NCI-H748 treated with DMSO at 0.1 percent for 48 hours (cell line): ENCODE data around the gene SLC35B2.
A peak's percentile ranks its signal among the peaks of the same experiment; 100 is the strongest.

Experiments used
- DNase-seq: peaks from one replicate; lab custom pipeline; 2025; lab: John Stamatoyannopoulos, UW

Gene SLC35B2

DNA sequence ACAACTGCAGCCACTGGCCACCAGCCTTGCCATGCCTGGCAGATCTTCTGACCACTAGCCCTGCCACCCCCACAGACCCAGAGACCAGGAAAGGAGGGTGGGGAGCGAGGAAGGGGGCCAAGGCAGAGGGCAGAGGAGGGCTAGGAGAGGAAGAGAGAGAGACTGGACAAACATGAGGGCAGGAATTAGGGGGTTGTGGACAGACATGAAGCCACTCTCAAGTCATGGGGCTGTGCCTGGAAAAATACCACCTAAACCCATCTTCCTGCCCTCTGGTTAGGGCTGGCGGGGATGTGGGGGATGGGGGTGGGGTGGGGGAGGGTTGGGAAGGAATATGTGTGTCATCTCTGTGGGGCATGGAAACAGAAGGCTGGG is 35.4 kb downstream of the SLC35B2 start:
- DNase-seq = no peak

DNA sequence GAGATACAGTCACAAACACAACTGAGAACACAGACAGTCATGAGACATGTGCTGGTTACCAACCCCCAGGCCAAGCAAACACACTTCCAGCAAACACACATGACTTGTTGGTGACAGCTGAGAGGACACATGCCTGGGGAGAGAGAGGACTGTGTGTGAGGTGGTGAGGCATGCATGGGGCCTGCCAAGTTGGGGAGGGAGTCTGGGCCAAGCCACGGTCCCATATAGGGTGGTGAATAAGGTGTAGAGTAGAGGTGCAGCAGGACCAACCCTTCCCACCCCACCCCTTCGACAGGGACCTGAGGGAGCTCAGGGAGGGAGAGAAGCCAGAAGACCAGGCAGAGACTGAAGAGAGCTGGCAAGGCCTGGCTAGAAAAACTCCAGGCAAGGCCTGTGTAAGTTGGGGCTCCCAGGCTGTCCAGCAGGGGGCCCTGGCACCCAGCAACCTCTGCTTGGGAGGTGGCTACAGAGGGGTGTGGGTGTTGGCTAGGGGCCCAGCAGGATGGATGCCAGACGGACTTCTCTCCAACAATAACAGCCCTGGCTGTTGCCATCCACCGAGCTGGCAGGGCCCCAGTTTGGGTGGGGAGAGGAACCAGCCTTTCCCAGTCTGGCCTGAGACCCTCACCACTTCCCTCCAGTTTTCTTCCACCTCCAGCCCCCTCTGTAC is 35.9 kb downstream of the SLC35B2 start:
- peak; percentile 16 for DNase-seq

DNA sequence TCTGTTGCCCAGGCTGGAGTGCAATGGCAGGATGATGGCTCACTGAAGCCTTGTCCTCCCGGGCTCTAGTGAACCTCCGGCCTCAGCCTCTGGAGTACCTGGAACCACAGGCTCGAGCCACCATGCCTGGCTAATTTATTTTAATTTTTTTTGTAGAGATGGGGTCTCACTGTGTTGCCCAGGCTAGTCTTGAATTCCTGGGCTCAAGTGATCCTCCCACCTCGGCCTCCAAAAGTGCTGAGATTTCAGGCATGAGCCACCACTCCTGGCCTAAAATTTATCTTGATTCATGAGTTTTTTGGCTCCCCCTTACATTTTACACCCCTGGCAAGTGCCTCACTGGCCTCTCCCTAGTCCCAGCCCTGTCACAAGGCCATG is 36.4 kb downstream of the SLC35B2 start:
- no peak for DNase-seq

DNA sequence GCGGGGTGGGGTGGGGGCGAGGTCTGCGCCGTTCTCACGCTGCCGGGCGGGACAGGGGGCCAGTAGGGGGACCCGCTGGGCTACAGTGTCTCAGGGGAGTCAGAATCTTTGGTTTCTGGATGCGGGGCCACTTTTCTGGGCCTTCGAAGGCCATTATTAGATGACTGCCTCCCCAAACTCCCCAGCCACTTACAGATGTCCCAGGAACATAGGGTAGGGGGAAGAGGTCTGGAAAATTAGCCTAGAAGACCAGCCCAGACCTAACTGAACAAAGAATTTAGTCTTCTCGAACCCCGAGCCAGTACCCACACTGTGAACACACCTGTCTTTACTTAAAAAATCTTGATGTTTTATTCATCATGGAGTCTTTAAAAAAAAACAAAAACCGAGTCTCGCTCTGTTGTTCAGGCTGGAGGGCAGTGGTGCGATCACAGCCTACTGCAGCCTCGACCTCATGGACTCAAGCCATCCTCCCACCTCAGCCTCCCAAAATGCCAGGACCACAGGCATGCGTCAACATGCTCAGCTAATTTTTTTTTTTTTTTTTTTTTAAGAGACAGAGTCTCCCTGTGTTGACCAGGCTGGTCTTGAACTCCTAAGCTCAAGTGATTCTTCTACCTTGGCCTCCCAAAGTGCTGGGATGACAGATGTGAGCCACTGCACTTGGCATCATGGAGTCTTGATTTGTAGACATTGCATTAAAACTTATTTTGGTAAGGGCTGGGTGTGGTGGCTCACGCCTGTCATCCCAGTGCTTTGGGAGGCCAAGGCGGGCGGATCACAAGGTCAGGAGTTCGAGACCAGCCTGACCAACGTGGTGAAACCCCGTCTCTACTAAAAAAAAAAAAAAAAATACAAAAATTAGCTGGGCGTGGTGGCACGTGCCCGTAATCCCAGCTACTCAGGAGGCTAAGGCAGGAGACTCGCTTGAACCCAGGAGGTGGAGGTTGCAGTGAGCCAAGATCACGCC is 37.2 kb downstream of the SLC35B2 start:
- DNase-seq = no peak

DNA sequence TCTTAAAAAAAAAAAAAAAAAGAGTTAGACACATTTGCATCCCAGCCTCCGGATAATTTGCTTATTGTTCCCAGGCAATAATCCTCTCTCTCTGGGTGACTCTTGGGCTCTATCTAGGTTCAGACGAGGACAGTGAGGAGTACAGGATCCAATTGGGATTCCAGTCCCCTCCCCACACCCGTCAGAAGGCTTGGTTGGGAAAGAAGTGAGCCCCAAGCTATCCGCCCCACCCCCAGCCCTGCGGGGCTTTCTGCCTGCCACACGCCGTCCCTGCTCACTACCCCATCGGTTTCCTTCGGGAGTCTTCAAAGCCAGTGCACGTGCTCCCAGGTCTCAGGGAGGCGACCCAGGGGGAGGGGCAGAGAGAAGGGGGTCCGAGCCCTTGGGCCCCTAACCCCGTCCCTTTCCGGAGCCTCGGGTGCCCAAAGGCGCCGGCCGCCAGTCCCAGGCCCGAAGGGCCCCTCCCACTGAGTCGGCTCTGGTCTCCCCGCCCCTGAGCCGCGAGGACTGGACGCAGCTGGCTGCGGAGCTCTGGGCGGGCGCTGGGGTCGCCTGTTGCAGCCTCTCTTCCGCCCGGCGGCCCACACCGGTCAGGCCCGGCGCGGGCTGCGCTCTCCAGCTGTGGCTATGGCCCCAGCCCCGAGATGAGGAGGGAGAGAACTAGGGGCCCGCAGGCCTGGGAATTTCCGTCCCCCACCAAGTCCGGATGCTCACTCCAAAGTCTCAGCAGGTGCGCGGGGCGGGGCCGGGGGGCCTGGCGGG is 38.1 kb downstream of the SLC35B2 start:
- peak; percentile 63 for DNase-seq

DNA sequence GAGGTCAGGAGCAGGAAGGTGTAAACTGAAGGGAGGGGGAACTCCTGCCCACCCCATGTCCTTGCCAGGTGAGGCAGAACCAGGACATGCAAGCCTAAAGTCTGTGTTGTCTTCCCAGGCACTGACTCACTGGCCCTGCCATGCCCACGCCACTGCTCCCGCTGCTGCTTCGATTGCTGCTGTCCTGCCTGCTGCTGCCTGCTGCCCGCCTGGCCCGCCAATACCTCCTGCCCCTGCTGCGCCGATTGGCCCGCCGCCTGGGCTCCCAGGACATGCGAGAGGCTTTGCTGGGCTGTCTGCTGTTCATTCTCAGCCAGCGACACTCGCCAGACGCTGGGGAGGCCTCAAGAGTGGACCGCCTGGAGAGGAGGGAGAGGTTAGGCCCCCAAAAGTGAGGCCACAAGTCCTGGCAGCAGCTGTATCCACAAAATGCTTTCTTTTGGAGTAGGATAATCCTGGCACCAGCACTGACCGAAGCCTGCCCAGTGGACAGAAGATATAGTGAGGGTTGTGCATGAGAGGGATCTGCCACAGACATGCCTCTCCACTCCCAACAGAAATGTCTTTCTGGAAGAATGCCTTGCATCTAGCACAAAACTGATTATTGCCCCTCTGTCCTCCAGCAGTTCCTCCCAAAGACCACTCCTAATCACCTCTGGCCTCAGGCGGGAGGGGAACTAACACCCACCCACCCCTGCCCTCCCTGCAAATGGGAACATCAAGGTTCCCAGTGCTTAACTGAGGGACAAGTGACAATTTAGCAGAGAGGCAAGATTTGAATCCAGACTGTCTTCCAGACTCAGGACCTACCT is 39.8 kb downstream of the SLC35B2 start:
- DNase-seq = no peak

DNA sequence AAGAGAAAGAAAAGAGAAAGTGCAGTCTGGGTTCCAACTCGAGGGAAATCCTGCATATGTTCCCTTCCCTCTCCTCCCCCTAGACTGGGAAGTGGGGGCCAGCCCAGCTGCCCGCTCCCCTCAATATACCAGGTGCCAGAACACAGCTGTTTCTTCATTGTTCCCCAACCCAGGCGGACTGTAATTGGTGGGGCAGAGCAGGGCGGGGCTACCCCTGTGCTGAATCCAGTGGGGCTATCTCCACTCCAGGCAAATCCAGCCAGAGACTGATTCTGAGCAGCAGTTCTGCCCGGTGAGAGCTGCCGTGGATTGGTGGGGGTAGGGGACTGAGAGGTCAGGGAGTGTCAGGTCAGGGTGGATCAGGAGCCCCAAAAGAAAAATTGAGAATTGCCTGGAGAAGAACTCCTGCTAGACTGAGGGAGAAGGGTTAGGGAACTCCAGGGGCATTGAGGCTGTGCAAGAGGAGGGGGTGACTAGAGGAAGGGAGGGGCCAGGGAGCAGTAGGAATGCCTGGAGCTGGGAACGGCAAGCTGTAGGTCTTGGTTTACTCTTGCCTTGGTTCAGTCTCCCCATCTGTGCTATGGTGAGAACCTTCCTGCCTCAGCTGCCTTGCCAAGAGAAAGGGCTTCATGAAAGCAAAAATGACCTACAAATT is 40.5 kb downstream of the SLC35B2 start, which contains the start of gene MYMX:
Gene MYMX (plus strand): TSS at position 250 of the 655 bp plus-strand sequence. CDS start 546 bp downstream, outside the sequence.
- peak; percentile 16 for DNase-seq

DNA sequence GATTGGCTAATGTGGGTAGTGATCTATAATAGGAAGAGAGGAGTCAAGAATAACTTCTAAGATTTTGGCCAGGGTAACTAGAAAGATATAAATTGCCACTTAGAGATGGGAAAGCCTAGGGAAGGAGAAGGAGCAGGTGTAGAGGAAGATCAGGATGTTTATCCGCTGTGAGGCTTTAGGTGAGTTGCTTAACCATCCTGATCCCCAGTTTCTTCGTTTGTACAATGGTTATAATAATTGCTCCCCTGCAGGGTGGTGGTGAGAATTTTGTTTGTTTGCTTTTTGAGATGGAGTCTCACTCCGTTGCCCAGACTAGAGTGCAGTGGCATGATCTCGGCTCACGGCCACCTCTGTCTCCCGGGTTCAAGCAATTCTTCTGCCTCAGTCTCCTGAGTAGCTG is 43.0 kb downstream of the SLC35B2 start:
- DNase-seq = no peak

DNA sequence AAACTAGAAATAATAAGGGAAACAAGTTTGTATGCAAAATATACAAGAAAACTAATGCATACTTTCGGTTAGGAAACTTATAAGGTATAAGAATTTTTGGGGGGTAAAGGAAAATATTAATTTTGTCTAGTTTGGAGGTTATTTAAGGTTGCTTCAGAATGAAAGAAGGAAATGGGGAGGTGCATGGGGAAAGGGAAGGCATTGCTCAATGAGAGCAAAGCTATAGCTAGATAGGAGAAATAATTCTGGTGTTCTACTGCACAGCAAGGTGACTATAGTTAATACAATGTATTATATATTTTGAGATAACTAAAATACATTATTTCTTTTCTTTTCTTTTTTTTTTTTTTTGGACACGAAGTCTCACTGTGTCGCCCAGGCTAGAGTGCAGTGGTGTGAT is 46.0 kb downstream of the SLC35B2 start:
- DNase-seq = no peak

DNA sequence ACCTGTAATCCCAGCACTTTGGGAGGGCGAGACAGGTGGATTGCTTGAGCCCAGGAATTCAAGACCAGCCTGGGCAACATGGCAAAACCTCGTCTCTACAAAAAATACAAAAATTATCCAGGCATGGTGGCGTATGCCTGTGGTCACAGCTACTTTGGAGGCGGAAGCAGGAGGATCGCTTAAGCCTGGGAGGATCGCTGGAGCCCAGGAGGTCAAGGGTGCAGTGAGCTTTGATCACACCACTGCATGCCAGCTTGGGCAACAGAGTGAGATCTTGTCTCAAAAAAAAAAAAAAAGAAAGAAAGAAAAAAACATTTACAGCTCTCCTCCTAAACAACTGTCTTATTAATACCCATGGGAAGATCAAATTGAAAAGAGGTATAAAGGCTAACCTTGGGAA is 49.4 kb downstream of the SLC35B2 start:
- DNase-seq = no peak
